PC-3 (cell line): ENCODE data around the gene ODF2L. TPM values are rescaled to one million over a fixed set of nuclear protein-coding genes. Genes with fewer than 3 reads are reported as not detected.

Experiments
- ATAC-seq: fragments of 200-7000 bp; cut with Tn5 transposase; 2 replicates; pipeline ENCODE4 v1.9.1; 2020; ENCODE audit warnings: mild to moderate bottlenecking, moderate library complexity
- BruUV-seq: library from RNA; stranded (reverse); fragments of 400-500 nt; replicated peaks from 2 replicates; lab custom pipeline; 2021; lab: Mats Ljungman, UMichigan
- CTCF ChIA-PET: fragments of 300-600 bp; sonication (Branson Sonifier 250); formaldehyde crosslinking; loops from one replicate; lab custom pipeline; 2022; ENCODE audit warnings: antibody characterized with exemption; lab: Charles Lee
- POLR2A ChIA-PET: fragments of 300-600 bp; sonication (Branson Sonifier 250); formaldehyde crosslinking; loops from one replicate; lab custom pipeline; 2022; ENCODE audit warnings: antibody characterized with exemption; ENCODE audit not compliant: unreplicated experiment; lab: Charles Lee
- DNase-seq: peaks from one replicate; pipeline ENCODE4 v3.0.0-alpha.2; 2015
- H2AFZ ChIP-seq: fragments of 300-600 bp; sonication (generic); 2 replicates; pipeline ENCODE4 v1.6.0; 2016; ENCODE audit warnings: antibody characterized with exemption, low read length
- H3F3A ChIP-seq: fragments of 300-600 bp; sonication (generic); one replicate; pipeline ENCODE4 v1.6.0; 2017; ENCODE audit warnings: antibody characterized with exemption, low read length, control low read depth, mild to moderate bottlenecking; ENCODE audit not compliant: unreplicated experiment
- H3K27ac ChIP-seq: fragments of 300-600 bp; sonication (generic); 2 replicates; pipeline ENCODE4 v1.5.1; 2016; ENCODE audit warnings: mild to moderate bottlenecking, low read length
- H3K27me3 ChIP-seq: fragments of 300-600 bp; sonication (generic); 2 replicates; pipeline ENCODE4 v1.6.1; 2016; ENCODE audit warnings: low read length, mixed read lengths
- H3K36me3 ChIP-seq: fragments of 300-600 bp; sonication (generic); 2 replicates; pipeline ENCODE4 v1.6.1; 2016; ENCODE audit warnings: low read depth, mixed run types, low read length, mixed read lengths
- H3K4me1 ChIP-seq: fragments of 300-600 bp; sonication (generic); 2 replicates; pipeline ENCODE4 v1.5.1; 2016; ENCODE audit warnings: low read length; ENCODE audit not compliant: insufficient read depth
- H3K4me2 ChIP-seq: fragments of 300-600 bp; sonication (generic); 2 replicates; pipeline ENCODE4 v1.6.0; 2016; ENCODE audit warnings: low read length
- H3K4me3 ChIP-seq: fragments of 300-600 bp; sonication (generic); 2 replicates; pipeline ENCODE4 v1.5.1; 2016; ENCODE audit warnings: mild to moderate bottlenecking, low read length, mixed read lengths
- H3K79me2 ChIP-seq: fragments of 300-600 bp; sonication (generic); 2 replicates; pipeline ENCODE4 v1.6.1; 2017; ENCODE audit warnings: low read length, mixed read lengths
- H3K9ac ChIP-seq: fragments of 300-600 bp; sonication (generic); 2 replicates; pipeline ENCODE4 v1.6.0; 2016; ENCODE audit warnings: mild to moderate bottlenecking, low read length
- H3K9me2 ChIP-seq: fragments of 300-600 bp; sonication (generic); replicated peaks from 2 replicates; pipeline ENCODE4 v1.6.1; 2016; ENCODE audit warnings: mixed run types, low read length, mixed read lengths
- H3K9me3 ChIP-seq: fragments of 300-600 bp; sonication (generic); 2 replicates; pipeline ENCODE4 v1.6.1; 2016; ENCODE audit warnings: low read length, mixed read lengths
- H4K20me1 ChIP-seq: fragments of 300-600 bp; sonication (generic); 2 replicates; pipeline ENCODE4 v1.6.1; 2016; ENCODE audit warnings: low read length, mixed read lengths
- EZH2 ChIP-seq: fragments of 300-600 bp; sonication (generic); IDR thresholded peaks from one replicate; pipeline ENCODE4 v1.6.1; 2017; ENCODE audit warnings: antibody characterized with exemption, mild to moderate bottlenecking, low read length; ENCODE audit not compliant: unreplicated experiment
- EZH2phosphoT487 ChIP-seq: fragments of 300-600 bp; sonication (generic); IDR thresholded peaks from 2 replicates; pipeline ENCODE4 v1.6.1; 2018; ENCODE audit warnings: mild to moderate bottlenecking, antibody characterized with exemption, low read length, borderline replicate concordance
- intact Hi-C: fragments of 100-400 bp; cut with micrococcal nuclease; formaldehyde crosslinking; loops from 2 replicates; pipeline ENCODE4 v1.9.0; 2023
- total RNA-seq: library from RNA; depleted of rRNA; stranded (reverse); fragments of >200 nt; gene quantifications from 2 replicates; pipeline ENCODE4 v1.2.3, GENCODE V29; 2014
- TF ChIP-seq, protein P1 (sequence below): fragments of 300-600 bp; sonication (generic); conservative IDR thresholded peaks from 2 replicates; pipeline ENCODE4 v1.5.1; 2017; ENCODE audit warnings: antibody characterized with exemption, low read depth, mild to moderate bottlenecking, low read length

Gene ODF2L
- total RNA-seq, 1 experiment from 2014 or later = 21.8 TPM

DNA sequence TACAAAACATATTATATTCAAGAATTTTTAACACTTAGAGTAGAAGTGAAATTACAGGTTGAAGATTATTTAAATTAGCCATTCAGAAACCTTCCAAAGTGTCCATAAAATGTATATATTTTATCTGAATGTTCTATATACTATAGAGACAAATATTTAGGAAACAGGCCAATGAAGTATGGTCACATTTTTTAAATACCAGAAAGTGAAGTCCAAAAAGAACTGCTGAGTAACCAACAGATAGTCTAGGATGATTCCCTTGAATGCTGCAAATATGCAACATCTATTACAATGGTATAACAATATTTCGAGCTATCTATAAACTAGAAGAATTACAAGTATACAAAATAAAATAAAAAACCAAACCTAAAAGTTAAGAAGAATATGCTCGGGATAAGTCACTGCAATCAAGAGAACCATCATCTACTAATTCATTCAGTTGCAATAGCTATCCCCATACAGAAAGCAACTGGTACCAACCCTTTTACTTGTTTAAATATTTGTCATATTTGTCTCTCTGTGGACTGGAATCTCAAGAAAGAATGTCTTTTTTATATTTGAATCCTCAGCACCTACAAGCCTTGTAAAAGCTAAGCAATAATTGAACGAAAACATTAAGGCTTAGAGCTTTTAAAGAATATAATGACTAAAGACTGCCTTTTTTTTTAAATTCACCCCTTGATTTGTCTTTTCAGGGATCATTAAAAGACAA lies 8.1 kb downstream of the ODF2L start:
- Histone ChIP-seq H3K9ac (no peak overlapping the region), H3K4me2 (no peak overlapping the region), H3K4me1 (no peaks in the 10 kb centered on the region), H3K36me3 (no peaks in the 10 kb centered on the region), H3K9me2 (no peaks in the 10 kb centered on the region), H3F3A (no peaks in the 10 kb centered on the region), H3K27ac (no peak overlapping the region), H3K79me2 (peaks cover 38% of the 10 kb centered on the region), H2AFZ (no peak overlapping the region), H3K27me3 (no peaks in the 10 kb centered on the region), H3K9me3 (no peaks in the 10 kb centered on the region), H4K20me1 (no peaks in the 10 kb centered on the region), H3K4me3 (no peak overlapping the region)
- DNase-seq (no peak), ATAC-seq (no peak)
- TF ChIP-seq, protein P1, sequence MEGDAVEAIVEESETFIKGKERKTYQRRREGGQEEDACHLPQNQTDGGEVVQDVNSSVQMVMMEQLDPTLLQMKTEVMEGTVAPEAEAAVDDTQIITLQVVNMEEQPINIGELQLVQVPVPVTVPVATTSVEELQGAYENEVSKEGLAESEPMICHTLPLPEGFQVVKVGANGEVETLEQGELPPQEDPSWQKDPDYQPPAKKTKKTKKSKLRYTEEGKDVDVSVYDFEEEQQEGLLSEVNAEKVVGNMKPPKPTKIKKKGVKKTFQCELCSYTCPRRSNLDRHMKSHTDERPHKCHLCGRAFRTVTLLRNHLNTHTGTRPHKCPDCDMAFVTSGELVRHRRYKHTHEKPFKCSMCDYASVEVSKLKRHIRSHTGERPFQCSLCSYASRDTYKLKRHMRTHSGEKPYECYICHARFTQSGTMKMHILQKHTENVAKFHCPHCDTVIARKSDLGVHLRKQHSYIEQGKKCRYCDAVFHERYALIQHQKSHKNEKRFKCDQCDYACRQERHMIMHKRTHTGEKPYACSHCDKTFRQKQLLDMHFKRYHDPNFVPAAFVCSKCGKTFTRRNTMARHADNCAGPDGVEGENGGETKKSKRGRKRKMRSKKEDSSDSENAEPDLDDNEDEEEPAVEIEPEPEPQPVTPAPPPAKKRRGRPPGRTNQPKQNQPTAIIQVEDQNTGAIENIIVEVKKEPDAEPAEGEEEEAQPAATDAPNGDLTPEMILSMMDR = no peak
- TF ChIP-seq EZH2phosphoT487 (no peak), EZH2 (no peak)
- CTCF ChIA-PET = no interaction called here
- BruUV-seq = no TSS peak
- POLR2A ChIA-PET = no interaction called here
- intact Hi-C loops = loop anchor here (10.0 kb wide), 1 partner anchor 297 kb away; no protein-coding TSS in a partner anchor

DNA sequence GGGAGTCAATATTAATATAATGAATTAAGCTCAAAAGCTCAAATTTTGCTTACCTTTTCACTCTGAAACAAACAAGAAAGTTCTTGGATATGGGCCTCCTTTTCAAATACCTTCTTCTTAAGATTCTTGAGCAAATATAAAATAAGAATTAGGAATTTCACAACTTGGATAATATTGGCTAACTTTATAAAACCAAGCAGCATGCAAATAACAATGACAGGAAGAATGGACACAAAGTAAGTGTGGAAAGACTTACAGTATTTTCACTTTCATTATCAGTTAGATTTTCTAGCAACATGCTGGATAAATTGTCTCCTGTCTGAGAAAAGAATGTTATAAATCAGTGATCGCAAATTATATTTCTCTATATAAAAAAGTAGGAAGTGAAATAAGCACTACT lies 13.2 kb downstream of the ODF2L start:
- Histone ChIP-seq H3K4me2 (no peak overlapping the region), H3K4me3 (no peak overlapping the region)
- no TSS peak for BruUV-seq

More for the DNA sequence above, 13.2 kb downstream of the ODF2L start:
- CTCF ChIA-PET = interaction anchor here (0.6 kb wide), 1 partner anchor 120 kb away, joined by 4 read pairs; no protein-coding TSS in a partner anchor
- H2AFZ ChIP-seq = no peak overlapping the region
- POLR2A ChIA-PET = no interaction called here
- peaks cover 6% of the 10 kb centered on the region; the same call in 1 of the 2 replicates for H3K36me3 ChIP-seq
- H3K27ac ChIP-seq = no peak overlapping the region
- H3K27me3 ChIP-seq = no peaks in the 10 kb centered on the region
- H3K9ac ChIP-seq = no peak overlapping the region
- ATAC-seq (no peak), DNase-seq (no peak)
- no peaks in the 10 kb centered on the region for H4K20me1 ChIP-seq
- H3K4me1 ChIP-seq = no peaks in the 10 kb centered on the region
- H3F3A ChIP-seq = no peaks in the 10 kb centered on the region
- intact Hi-C loops = loop anchor here (5.0 to 10.0 kb wide), 2 partner anchors 302 to 359 kb away; no protein-coding TSS in a partner anchor
- peaks cover under 1% of the 10 kb centered on the region; the same call in 1 of the 2 replicates for H3K79me2 ChIP-seq
- TF ChIP-seq EZH2phosphoT487 (no peak), EZH2 (no peak)
- TF ChIP-seq, protein P1 = no peak
- H3K9me3 ChIP-seq = no peaks in the 10 kb centered on the region
- H3K9me2 ChIP-seq = no peaks in the 10 kb centered on the region
